ENCODE measurements around the gene FRMD5. TPM values are rescaled to one million over a fixed set of nuclear protein-coding genes. Genes with fewer than 3 reads are reported as not detected.

Gene FRMD5
- polyA plus RNA-seq, 4 donors: 1.0 to 1.5 (median 1.2) TPM

DNA sequence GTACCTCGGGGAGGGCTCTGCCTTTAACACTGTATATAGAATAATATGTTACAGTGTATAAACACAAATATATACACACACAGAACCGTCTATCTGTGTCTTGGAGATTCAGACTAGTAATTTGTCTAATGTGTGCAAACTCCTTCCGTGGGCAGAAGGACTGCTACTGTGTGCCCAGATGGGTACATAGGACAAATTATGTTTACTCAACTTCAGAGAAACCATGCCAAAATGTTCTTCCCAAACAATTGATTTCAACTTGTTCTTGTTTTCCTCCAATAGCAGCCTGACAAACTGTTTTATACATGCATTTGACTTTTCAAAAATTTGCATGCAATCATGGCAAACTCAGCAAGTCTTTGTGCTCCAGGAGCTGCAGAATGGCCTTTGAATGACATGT, 97.5 kb downstream of the FRMD5 start:
- DNase-seq (ENCODE audit: low read depth in 4 of 4, low spot score in 2 of 4): no peak

DNA sequence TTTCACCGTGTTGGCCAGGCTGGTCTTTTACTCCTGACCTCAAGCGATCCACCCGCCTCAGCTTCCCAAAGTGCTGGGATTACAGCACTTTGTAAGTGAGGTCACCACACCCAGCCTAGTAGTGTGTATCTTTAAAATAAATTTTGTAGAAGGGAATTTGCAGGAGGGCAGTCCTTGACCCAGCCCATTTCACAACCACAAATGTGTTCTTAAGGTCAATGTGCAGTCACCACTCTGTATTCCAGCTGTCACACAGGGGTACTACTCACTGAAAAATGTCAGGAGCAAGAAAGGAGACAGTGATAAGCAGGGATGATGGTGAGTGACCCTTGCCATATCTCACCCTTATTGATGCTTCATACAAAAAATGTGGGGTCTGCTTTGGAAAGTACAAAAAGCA, 98.5 kb downstream of the FRMD5 start:
- no peak for DNase-seq (ENCODE audit: low read depth in 4 of 4, low spot score in 2 of 4)

DNA sequence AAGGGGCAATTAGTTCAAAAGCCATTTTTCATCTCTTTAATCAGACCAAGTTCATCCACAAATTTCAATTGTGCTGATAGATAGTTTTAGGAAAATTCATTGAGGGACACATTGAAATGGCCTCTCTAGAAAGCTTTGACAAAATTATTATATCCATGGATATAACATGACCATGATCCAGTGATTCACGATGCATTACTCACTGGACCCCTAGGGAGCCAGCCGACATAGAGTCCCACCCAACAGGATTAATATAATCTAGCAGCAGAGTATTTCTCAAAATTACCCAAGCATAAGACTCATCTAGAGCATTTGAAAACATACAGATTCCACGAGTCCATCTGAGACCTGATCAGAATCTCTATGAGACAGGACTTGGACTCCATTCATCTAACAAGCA, 100.3 kb downstream of the FRMD5 start:
- no peak for DNase-seq (ENCODE audit: low read depth in 4 of 4, low spot score in 2 of 4)

GRCh38 chr15:44093836-44094235, 101.2 kb downstream of the FRMD5 start:
- DNase-seq (ENCODE audit: low read depth in 4 of 4, low spot score in 2 of 4): no peak

- DNase-seq (ENCODE audit: low read depth in 4 of 4, low spot score in 2 of 4): no peak
These were observed 102.8 kb downstream of the FRMD5 start for GRCh38 chr15:44092221-44092620.

GRCh38 chr15:44087578-44088465, 107.2 kb downstream of the FRMD5 start:
- no peak for DNase-seq (ENCODE audit: low read depth in 4 of 4, low spot score in 2 of 4)

DNA sequence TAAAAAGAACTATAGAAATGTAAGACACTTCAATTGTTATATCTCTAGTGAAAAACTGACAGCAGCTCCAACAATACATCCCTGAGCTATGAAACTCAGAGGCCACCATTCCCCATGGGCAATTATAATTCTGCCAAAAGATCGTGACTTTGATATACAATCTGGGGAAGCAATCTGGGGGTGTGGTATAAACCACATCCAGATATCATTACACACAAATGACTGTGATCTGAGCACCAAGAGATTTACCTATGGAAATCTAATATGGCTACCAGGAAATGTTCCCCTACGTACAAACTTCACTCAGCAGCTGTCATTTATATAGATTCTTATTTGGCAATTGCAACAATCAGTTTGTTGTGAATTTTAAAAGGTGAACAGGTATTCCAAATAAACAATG, 110.3 kb downstream of the FRMD5 start:
- DNase-seq (ENCODE audit: low read depth in 4 of 4, low spot score in 2 of 4): no peak

DNA sequence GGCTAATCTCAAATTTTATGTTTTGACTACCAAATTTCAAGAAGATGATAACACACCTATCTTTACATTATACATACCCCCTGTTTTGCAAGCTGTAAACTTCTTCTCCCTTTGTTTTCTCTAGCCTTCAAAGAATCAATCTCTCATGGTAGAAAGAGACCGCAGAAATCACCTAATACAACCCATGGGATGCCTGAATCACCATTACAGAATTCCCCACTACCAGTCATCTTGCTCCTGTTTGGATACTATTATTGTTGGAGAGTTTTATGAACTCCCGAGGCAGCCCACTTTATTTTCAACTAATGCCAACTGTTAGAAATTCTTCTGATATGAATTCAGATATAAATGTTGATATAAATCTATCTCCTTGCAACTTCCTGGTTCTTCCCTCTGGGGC, 110.9 kb downstream of the FRMD5 start:
- DNase-seq (ENCODE audit: low read depth in 4 of 4, low spot score in 2 of 4): no peak

- no peak for DNase-seq (ENCODE audit: low read depth in 4 of 4, low spot score in 2 of 4)
These were observed 112.4 kb downstream of the FRMD5 start for GRCh38 chr15:44082558-44083157.

GRCh38 chr15:44081026-44082013, 113.8 kb downstream of the FRMD5 start:
- no peak for DNase-seq (ENCODE audit: low read depth in 4 of 4, low spot score in 2 of 4)

DNA sequence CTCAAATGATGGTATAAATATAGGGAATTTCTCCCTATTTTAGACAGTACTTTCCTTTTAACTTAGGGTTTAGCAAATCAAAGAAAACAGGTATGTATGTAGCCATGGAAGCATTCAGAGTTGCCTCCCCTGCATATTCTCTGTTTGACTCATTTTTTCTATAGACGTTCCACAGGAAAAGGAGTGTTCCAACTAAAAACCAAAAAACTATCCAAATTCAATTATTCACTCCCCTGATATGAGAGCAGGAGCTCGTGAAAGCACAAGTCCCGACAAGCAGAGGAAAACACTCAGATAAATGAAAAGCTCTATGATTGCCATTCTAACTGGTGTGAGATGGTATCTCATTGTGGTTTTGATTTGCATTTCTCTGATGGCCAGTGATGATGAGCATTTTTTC, 119.5 kb downstream of the FRMD5 start:
- DNase-seq (ENCODE audit: low read depth in 4 of 4, low spot score in 2 of 4): no peak

DNA sequence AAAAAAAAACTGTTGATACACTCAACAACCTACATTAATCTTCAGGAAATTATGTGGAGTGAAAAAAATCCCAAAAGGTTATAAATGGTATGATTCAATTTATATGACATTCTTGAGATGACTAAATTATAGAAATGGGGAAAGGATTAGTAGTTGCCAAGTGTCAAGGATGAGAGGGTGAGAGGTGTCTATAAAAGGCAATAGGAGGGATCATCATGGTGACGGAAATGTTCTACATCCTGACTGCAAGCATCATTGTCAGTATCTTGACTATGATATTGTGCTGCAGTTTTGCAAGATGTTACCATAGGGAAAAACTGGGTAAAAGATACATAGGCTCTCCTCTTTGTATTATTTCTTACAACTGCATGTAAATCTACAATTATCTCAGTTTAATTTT, 125.6 kb downstream of the FRMD5 start:
- no peak for DNase-seq (ENCODE audit: low read depth in 4 of 4, low spot score in 2 of 4)

GRCh38 chr15:44068347-44068746, 126.7 kb downstream of the FRMD5 start:
- DNase-seq (ENCODE audit: low read depth in 4 of 4, low spot score in 2 of 4): no peak

DNA sequence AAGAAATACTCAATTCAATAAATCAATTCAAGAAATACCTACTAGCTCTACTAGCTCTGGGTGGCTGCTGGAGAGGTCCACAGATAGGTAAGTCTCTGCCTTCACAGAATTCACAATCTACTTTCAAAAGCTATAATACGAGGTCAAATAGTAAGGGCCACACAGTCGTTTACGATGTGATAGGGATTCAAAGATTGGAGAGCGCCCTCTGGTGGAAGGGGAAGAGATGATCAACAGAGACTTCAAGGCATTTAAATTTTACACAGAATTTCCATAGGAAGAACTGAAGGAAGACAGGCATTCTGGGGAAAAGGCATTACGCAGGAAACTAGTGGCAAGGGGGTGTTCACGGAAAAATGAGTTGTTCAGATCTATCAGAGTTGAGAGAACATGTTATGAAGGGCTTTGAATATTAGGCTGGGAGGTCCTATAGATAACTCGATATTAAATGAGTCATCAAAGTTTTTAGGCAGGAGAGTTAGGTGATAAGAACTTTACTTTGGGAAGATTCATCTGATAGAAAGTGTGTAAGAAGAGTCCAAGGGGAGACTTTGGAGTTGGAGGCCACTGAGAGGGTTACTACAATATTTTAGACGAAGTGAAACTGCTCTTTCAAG, 128.8 kb downstream of the FRMD5 start:
- DNase-seq (ENCODE audit: low read depth in 4 of 4, low spot score in 2 of 4): peak in 2 of 4 donors; percentile 28 to 31

- no peak for DNase-seq (ENCODE audit: low read depth in 4 of 4, low spot score in 2 of 4)
These were observed 130.4 kb downstream of the FRMD5 start for GRCh38 chr15:44064706-44065105.

GRCh38 chr15:44058126-44058525, 136.9 kb downstream of the FRMD5 start:
- no peak for DNase-seq (ENCODE audit: low read depth in 4 of 4, low spot score in 2 of 4)

DNA sequence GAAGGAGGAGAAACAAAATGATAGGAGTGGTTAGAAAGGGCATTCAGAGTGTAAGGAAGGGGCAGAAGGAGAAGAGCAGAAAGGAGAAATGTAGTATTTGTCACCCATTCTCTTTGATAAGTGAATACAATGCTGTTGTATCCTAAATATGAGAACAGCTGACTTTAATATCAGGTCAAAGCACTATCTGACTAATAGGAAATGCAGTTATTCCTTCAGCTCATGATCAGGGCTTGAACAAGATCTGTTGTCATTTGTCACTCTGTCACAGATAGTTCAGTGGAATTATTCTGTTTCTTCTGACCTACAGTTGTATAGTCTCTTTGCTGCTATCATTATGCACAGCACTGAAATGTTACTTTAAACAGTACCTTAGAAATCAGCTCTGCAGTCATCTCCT, 149.4 kb downstream of the FRMD5 start:
- no peak for DNase-seq (ENCODE audit: low read depth in 4 of 4, low spot score in 2 of 4)

DNA sequence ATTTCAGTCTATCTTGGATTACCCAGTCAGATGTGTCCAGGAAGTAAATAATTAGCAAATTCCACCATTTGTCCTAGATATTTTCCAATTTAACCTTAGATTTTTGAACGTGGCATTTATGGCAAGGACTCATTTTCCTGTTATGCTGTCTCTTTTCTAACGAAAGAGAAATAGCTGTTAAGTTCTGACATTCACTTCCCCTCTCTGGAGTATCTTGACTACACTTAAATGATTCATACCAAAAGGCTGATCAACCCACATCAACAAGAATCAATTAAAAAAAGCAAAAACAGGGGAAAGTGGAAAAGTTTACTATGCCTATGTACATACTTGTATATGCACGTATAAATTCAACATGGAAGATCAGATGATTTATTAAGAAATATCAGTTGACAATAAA, 149.9 kb downstream of the FRMD5 start:
- no peak for DNase-seq (ENCODE audit: low read depth in 4 of 4, low spot score in 2 of 4)

DNA sequence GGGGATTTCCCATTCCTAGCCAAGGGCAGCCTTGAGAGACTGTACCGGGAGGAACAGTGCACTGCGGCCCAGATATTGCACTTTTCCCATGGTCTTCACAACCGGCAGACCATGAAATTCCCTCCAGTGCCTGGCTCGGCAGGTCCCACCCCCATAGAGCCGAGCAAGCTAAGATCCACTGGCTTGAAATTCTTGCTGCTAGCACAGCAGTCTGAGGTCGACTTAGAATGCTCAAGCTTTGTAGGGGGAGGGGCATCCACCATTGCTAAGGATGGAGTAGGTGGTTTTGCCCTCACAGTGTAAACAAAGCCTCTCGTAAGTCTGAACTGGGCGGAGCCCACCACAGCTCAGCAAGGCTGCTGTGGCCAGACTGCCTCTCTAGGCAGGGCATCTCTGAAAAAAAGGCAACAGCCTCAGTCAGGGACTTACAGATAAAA, 156.3 kb downstream of the FRMD5 start:
- no peak for DNase-seq (ENCODE audit: low read depth in 4 of 4, low spot score in 2 of 4)
